Glutamatergic neuron (in vitro differentiated cells): ENCODE results near the gene FAM180B. TPM values are rescaled to one million over a fixed set of nuclear protein-coding genes. Genes with fewer than 3 reads are reported as not detected.
A peak's percentile ranks its signal among the peaks of the same experiment; 100 is the strongest.

Source experiments
- DNase-seq: peaks from one replicate; pipeline ENCODE4 v3.0.0; 2022
- H3K27ac Mint-ChIP-seq: one replicate; pipeline ENCODE4 v1.8.0; 2020; ENCODE audit warnings: mild to moderate bottlenecking, mixed read lengths, inconsistent platforms; ENCODE audit not compliant: unreplicated experiment
- H3K27me3 Mint-ChIP-seq: one replicate; pipeline ENCODE4 v1.8.0; 2020; ENCODE audit warnings: mild to moderate bottlenecking, moderate library complexity, mixed read lengths, inconsistent platforms; ENCODE audit not compliant: unreplicated experiment
- H3K36me3 Mint-ChIP-seq: one replicate; pipeline ENCODE4 v1.8.0; 2020; ENCODE audit warnings: mild to moderate bottlenecking, mixed read lengths, inconsistent platforms; ENCODE audit not compliant: unreplicated experiment
- H3K4me1 Mint-ChIP-seq: one replicate; pipeline ENCODE4 v1.8.0; 2020; ENCODE audit warnings: mild to moderate bottlenecking, low read depth, mixed read lengths, inconsistent platforms; ENCODE audit not compliant: unreplicated experiment
- H3K4me3 Mint-ChIP-seq: one replicate; pipeline ENCODE4 v1.8.0; 2020; ENCODE audit warnings: mild to moderate bottlenecking, mixed read lengths, inconsistent platforms; ENCODE audit not compliant: unreplicated experiment
- H3K9me3 Mint-ChIP-seq: one replicate; pipeline ENCODE4 v1.8.0; 2020; ENCODE audit warnings: mild to moderate bottlenecking, moderate library complexity, mixed read lengths, inconsistent platforms; ENCODE audit not compliant: unreplicated experiment
- CTCF ChIP-seq: fragments of 200-600 bp; sonication (generic); IDR thresholded peaks from one replicate; pipeline ENCODE4 v1.5.0; 2021; ENCODE audit not compliant: partially characterized antibody, unreplicated experiment
- total RNA-seq: library from RNA; stranded (reverse); fragmentation: NEBNext Ultra II Directional; extraction: Animal tissue kit (Norgen Biotek cat#: 25700); gene quantifications from one replicate; pipeline ENCODE4 v1.2.1, GENCODE V29; 2021; ENCODE audit not compliant: unreplicated experiment

FAM180B gene
- total RNA-seq, 1 donor from 2014 or later: not detected

GRCh38 chr11:47607380-47607779 lies 20.9 kb downstream of the FAM180B start:
- Mint-ChIP-seq H3K27me3 (peaks cover 3% of the 10 kb centered on the region), H3K36me3 (peaks cover 8% of the 10 kb centered on the region), H3K4me1 (peaks cover 20% of the 10 kb centered on the region), H3K27ac (peak overlapping the region; percentile 18), H3K4me3 (no peak overlapping the region), H3K9me3 (peaks cover 2% of the 10 kb centered on the region)
- no peak for DNase-seq
- TF ChIP-seq CTCF: no peak

- H3K4me1 Mint-ChIP-seq: peaks cover 20% of the 10 kb centered on the region
- H3K9me3 Mint-ChIP-seq: peaks cover 2% of the 10 kb centered on the region
- no peak for TF ChIP-seq CTCF
- peaks cover 2% of the 10 kb centered on the region for H3K27me3 Mint-ChIP-seq
- no peak overlapping the region for H3K4me3 Mint-ChIP-seq
- H3K27ac Mint-ChIP-seq: no peak overlapping the region
- no peak for DNase-seq
- H3K36me3 Mint-ChIP-seq: peaks cover 8% of the 10 kb centered on the region
These were observed 23.2 kb downstream of the FAM180B start for GRCh38 chr11:47609675-47610074.

- Mint-ChIP-seq H3K4me1 (peaks cover 15% of the 10 kb centered on the region), H3K27me3 (peaks cover 2% of the 10 kb centered on the region), H3K36me3 (peaks cover 8% of the 10 kb centered on the region), H3K4me3 (no peak overlapping the region), H3K9me3 (peaks cover 4% of the 10 kb centered on the region), H3K27ac (no peak overlapping the region)
- TF ChIP-seq CTCF: no peak
- DNase-seq: no peak
These were observed 24.9 kb downstream of the FAM180B start for GRCh38 chr11:47611348-47611794.

GRCh38 chr11:47615249-47615648 lies 28.8 kb downstream of the FAM180B start:
- no peaks in the 10 kb centered on the region for H3K4me1 Mint-ChIP-seq
- peaks cover 4% of the 10 kb centered on the region for H3K36me3 Mint-ChIP-seq
- H3K4me3 Mint-ChIP-seq: no peak overlapping the region
- H3K27ac Mint-ChIP-seq: no peak overlapping the region
- peaks cover 2% of the 10 kb centered on the region for H3K9me3 Mint-ChIP-seq
- TF ChIP-seq CTCF: no peak
- DNase-seq: no peak
- no peaks in the 10 kb centered on the region for H3K27me3 Mint-ChIP-seq

- Mint-ChIP-seq H3K9me3 (peaks cover 2% of the 10 kb centered on the region), H3K4me3 (no peak overlapping the region), H3K4me1 (no peaks in the 10 kb centered on the region), H3K27me3 (no peaks in the 10 kb centered on the region), H3K27ac (no peak overlapping the region), H3K36me3 (no peaks in the 10 kb centered on the region)
- DNase-seq: peak; percentile 56
- TF ChIP-seq CTCF: peak; percentile 33
These were observed 30.4 kb downstream of the FAM180B start for GRCh38 chr11:47616726-47617416.
